ENCODE results near the gene NFIC. TPM values are rescaled to one million over a fixed set of nuclear protein-coding genes. Genes with fewer than 3 reads are reported as not detected.
"Not testable (repeated sequence)": the region's sequence is repeated elsewhere in the genome, so short reads cannot be mapped to it uniquely, and the experiment has no call there.

NFIC gene
- polyA plus RNA-seq, 5 donors = 31.3 to 72.3 (median 36.8) TPM

GRCh38 chr19:3444695-3445234 lies 78.4 kb downstream of the NFIC start:
- no peak for DNase-seq

GRCh38 chr19:3446657-3447056 lies 80.3 kb downstream of the NFIC start:
- DNase-seq = not testable (repeated sequence)

GRCh38 chr19:3448616-3449334 lies 82.4 kb downstream of the NFIC start:
- DNase-seq = no peak

GRCh38 chr19:3450796-3451411 lies 84.5 kb downstream of the NFIC start:
- peak in 1 of 2 donors; percentile 72 for DNase-seq

GRCh38 chr19:3451451-3451866 lies 85.1 kb downstream of the NFIC start:
- DNase-seq = no peak

GRCh38 chr19:3452171-3452941 lies 86.0 kb downstream of the NFIC start:
- DNase-seq = no peak

GRCh38 chr19:3452942-3453214 lies 86.5 kb downstream of the NFIC start:
- DNase-seq = not testable (repeated sequence)

GRCh38 chr19:3453840-3454239 lies 87.5 kb downstream of the NFIC start:
- DNase-seq = no peak

- no peak for DNase-seq
Measured at GRCh38 chr19:3454656-3455392, 88.4 kb downstream of the NFIC start.

- DNase-seq = no peak
Measured at GRCh38 chr19:3455393-3455955, 89.1 kb downstream of the NFIC start.

- no peak for DNase-seq
Measured at GRCh38 chr19:3455960-3456601, 89.7 kb downstream of the NFIC start.

GRCh38 chr19:3456925-3457527 lies 90.6 kb downstream of the NFIC start:
- DNase-seq = no peak

GRCh38 chr19:3457528-3458228 lies 91.3 kb downstream of the NFIC start:
- no peak for DNase-seq

- DNase-seq = no peak
Measured at GRCh38 chr19:3458229-3459088, 92.1 kb downstream of the NFIC start.

GRCh38 chr19:3459089-3459881 lies 92.9 kb downstream of the NFIC start:
- DNase-seq = peak; percentile 93

GRCh38 chr19:3459965-3460582 lies 93.7 kb downstream of the NFIC start:
- DNase-seq = no peak

GRCh38 chr19:3462991-3463713 lies 96.8 kb downstream of the NFIC start:
- no peak for DNase-seq
